HT1080 (cell line): ENCODE results near the gene RDM1. TPM values are rescaled to one million over a fixed set of nuclear protein-coding genes. Genes with fewer than 3 reads are reported as not detected.
"Not testable (repeated sequence)": the region's sequence is repeated elsewhere in the genome, so short reads cannot be mapped to it uniquely, and the experiment has no call there.

ENCODE experiments used
- DNase-seq: peaks from one replicate; pipeline ENCODE4 v3.0.0-alpha.2; 2015; ENCODE audit warnings: low read depth
- polyA plus RNA-seq, 2 experiments: library from polyadenylated mRNA; depleted of rRNA; stranded (reverse); fragments of >200 nt; gene quantifications; 2 replicates each; pipeline ENCODE4 v1.2.3, GENCODE V29; 2015
- total RNA-seq: library from RNA; depleted of rRNA; stranded (reverse); fragments of >200 nt; shearing (Covaris generic); gene quantifications from 2 replicates; pipeline ENCODE4 v1.2.3, GENCODE V29; 2014; rRNA removed

RDM1 gene
- total RNA-seq: 3.2 and 5.1 TPM in 2 replicates
- polyA plus RNA-seq (2015; cell fraction: cytosol; rRNA removed): 5.2 and 6.5 TPM in 2 replicates
- 6.2 and 7.2 TPM in 2 replicates for polyA plus RNA-seq (2015; cell fraction: nucleus; rRNA removed)

GRCh38 chr17:35930211-35931065, at the start of gene RDM1:
RDM1 (minus strand) TSS chr17:35930773; CDS start chr17:35930727, 46 bp downstream.
- peak; percentile 83 for DNase-seq

- no peak for DNase-seq
Measured at GRCh38 chr17:35978346-35978745, 47.8 kb upstream of the RDM1 start.

DNA sequence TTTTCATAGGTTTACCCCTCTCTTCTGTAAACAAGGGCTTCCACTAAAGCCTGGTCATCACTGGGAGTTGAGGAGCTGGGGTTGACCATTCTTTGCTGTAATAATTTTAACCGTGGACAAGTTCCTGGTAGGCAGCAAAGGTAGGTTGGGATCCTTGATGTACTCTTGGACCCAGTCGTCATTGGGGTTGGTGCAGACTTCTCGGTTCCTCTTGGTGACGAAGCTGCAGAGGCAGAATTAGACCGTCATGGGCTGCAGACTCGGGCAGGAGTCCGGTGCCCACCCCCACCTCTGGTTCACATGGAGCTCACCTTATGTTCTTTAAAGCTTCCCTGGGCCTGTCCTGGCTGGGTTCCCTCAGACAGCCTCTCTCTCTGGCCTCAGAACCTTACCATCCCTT, 46.9 kb upstream of the RDM1 start:
- DNase-seq: no peak

DNA sequence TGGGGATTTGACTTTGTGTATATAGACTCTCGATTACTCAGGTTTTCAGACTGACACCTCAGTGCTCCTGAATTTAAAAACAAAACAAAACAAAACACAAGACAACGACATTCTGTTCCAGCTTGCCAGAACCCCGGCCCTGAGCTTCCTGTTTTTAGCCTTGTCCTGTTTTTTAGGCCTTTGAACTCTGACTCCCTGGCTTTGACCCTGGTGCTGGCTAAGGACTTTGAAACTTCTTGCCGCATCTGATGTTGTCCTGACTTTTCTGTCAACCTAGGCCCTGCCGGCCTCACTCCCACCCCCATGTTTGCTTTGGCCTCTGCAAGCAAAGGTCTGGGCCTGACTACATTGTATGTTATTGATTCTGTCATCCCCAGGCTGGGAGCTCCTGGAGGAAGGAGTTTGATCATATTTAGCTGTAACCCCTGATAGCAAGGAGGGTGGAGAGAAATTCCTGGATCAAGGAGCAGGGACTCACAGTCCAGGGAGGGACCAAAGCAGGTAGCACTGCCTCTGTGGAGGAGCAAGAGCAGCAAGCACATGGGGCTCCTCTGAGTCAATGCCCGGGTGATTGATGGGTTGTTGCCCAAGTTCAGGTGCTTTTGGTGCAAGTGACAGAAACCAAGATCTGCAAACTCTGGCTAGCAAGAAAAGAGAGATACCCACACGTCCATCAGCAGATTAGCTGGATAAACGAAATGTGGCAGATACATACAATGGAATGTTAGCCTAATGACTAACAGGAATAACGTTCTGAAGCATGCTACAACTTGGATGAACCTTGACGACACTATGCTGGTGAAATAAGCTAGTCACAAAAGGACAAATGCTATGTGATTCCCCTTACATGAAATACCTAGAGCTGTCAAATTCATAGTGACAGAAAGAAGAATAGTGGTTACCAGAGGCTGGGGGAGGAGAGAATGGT, 43.0 kb upstream of the RDM1 start:
- peak; percentile 8 for DNase-seq

DNA sequence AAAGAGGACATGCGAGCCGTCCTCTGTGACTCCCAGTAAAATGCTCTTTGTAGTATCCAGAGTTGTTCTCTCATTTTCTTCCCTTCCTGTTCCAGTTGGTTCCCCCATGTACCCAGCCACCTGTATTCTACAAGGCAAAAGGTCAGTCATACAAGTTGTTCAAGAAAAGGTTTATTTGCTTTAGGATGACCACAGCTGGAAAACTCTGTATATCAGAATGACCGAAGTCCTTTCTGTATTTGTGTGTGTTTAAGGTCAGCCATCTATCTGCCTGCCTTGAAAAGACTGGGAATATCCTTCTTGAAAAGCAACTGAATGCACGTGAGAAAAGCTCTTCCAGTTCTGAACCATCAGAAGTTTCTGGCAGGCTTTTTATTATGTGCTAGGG, 42.4 kb upstream of the RDM1 start:
- DNase-seq: no peak

- DNase-seq: no peak
Measured at GRCh38 chr17:35972535-35972934, 42.0 kb upstream of the RDM1 start.

DNA sequence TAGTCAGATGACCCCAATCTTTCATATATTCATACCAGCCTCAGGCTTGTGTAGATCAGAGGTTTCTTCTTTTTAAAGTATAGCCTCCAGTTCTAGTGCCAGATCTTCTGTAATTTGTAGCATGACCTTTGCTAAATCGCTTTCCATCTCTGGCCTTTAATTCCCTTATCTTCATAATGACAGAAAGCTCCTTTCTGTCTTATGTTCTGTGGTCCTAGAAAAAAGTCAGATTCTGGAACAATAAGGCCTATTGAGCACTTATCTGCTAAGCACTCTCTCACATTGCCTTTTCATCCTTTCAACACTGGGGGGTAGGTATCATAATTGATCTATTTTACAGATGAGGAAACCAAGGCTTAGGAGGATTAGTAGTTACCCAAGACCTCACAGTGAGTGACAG, 41.5 kb upstream of the RDM1 start:
- no peak for DNase-seq

DNA sequence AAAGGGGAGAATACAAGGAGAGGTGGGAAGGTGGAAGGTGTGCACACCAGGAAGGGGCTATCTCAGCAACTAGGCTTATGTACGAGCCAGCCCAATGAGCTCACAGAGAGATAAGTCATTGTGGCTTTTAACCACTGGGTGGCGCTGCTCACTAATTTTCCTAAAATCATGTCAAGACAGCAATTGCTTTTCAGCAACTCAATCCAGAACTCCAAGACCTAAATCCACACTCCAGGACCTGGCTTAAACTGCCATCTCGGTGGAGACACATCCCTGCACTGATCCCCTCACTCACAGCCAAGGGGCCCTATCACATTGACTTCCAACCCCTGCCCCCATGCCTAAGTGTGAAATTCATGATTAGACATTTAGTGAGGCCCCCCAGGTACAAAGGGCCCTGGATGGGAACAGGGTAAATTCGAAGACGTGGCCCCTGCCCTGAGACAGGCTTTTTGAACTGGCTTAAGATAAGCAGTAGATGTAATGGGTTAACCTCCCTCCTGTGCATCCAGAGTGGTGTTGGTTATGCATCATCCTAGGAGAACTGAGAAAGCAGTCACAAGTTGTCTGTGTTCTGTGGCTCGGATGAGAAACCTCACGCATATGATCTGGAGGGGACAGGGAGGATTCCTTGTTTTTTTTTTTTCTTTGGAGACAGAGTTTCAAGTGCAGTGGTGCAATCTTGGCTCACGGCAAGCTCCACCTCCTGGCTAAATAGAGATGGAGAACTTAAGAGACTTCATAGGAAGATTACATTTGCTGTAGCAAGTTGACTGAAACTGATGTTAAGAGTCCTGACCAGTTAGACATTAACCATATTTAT, 39.2 kb upstream of the RDM1 start:
- DNase-seq: peak; percentile 61

GRCh38 chr17:35968520-35969054, 38.0 kb upstream of the RDM1 start:
- no peak for DNase-seq

DNA sequence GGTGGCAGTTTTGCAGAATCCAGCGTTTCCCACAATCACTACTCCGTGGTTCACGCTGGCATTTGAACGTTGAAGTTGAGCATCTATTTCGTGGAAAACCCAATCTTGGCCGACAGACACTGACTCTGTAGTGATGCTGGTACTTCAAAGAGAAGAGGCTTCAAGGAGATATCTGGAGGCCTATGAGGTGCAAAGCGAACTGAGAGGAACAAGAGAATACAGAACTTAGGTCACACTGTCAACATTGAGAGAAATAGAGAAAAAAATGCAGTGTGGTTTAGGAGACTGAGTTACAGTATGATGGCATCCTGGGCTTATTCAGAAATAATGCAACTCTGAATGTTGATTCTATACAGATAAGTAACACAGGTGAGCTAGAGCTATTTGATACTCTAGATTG, 34.7 kb upstream of the RDM1 start:
- no peak for DNase-seq

DNA sequence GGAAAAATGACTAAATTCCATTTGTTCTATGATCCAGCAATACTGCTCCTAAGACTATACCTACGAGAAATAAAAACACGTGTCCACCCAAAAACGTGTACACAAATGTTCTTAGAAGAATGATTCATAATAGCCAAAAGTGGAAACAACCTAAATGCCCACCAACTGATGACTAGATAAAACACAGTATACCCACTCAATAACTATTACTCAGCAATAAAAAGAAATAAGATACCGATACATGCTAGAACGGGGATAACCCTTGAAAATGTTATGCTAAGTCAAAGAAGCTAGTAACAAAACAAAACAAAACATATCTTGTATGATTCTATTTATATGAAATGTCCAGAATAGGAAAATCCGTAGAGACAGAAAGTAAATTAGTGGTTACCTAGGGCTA, 33.1 kb upstream of the RDM1 start:
- no peak for DNase-seq

DNA sequence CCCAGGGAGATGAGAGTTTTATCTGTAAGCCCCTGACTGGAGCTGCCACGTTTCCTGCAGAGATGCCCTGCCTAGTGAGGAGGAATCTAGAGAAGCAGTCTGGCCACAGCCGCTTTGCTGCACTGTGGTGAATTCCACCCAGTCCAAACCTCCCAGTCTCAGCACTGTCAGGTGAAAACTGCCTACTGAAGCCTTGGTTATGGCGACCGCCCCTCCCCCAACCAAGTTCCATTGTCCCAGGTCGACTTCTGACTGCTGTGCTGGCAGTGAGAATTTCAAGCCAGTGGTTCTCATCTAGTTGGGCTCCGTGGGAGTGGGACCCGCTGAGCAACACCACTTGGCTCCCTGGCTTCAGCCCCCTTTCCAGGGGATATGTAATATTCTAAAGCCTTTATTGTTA, 23.1 kb upstream of the RDM1 start:
- no peak for DNase-seq

GRCh38 chr17:35949401-35949800, 18.8 kb upstream of the RDM1 start:
- DNase-seq: no peak

- DNase-seq: no peak
Measured at GRCh38 chr17:35948092-35948491, 17.5 kb upstream of the RDM1 start.

- DNase-seq: peak; percentile 62
Measured at GRCh38 chr17:35947156-35947585, 16.6 kb upstream of the RDM1 start.

DNA sequence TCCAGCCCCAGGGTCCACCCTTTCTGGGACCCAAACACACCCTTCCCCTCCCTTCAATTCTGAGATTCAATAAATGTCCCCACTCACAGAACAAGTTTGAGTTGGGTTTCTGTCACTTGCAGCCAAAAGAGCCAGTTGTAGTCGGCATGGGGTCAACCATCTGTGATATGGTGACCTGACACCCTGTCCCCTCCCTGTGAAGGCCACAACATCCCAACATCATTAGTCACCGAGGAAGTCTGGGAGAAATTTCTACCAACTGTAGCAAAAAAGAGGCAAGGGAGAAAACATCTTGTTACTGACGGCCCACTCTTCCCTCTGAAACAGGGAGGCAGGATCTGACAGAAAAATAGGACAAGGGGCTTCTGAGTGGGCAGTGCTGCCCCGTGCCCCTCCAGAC, 13.6 kb upstream of the RDM1 start:
- DNase-seq: peak; percentile 47

- no peak for DNase-seq
Measured at GRCh38 chr17:35943537-35943936, 13.0 kb upstream of the RDM1 start, which contains the start of gene LYZL6. LYZL6 (minus strand) TSS chr17:35943713; CDS start chr17:35939356, 4,357 bp downstream.

GRCh38 chr17:35942588-35943186, 12.1 kb upstream of the RDM1 start:
- DNase-seq: no peak

DNA sequence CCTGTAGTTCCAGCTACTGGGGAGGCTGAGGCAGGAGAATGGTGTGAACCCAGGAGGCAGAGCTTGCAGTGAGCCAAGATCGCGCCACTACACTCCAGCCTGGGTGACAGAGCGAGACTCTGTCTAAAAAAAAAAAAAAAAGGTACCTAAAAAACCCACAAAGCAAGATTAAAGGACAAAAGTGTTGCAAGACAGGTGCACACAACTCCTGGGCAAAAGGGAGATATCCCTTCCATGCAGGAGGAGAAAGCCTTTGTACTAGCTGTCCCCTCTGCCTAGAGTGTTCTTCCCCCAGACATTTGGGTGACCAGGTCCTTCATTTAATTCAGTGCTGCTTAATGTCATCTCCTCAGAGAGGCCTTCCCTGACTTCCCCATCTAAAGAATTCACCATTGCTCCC, 7.9 kb upstream of the RDM1 start:
- DNase-seq: not testable (repeated sequence)

DNA sequence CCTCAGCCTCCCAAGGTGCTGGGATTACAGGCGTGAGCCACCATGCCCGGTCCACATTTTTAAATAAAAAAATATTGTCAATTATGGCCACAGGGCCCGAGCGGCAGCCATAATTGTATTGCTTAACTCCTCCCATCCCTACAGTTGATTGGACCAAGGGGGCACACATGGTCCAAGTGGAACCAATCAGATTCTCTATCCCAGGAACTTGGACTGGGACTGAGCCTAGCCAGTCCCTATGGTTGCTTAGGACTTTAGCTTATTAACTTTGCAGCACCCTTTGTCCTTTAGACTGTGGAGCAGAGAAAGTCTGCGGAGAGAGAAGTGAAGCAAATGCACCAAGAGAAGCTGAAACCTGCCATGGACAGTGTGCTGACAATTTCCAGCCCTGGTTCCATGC, 5.5 kb upstream of the RDM1 start:
- no peak for DNase-seq
